IPS-15b (cell line): Measurements from ENCODE around the gene PARD3.

ENCODE experiments used
- H3K27me3 ChIP-seq: one replicate; pipeline ENCODE4 v1.6.1; 2013; ENCODE audit warnings: low read length; ENCODE audit not compliant: control insufficient read depth, insufficient read depth
- H3K36me3 ChIP-seq: one replicate; pipeline ENCODE4 v1.6.1; 2013; ENCODE audit warnings: low read length; ENCODE audit not compliant: control insufficient read depth, insufficient read depth
- H3K4me1 ChIP-seq: one replicate; pipeline ENCODE4 v1.6.1; 2013; ENCODE audit warnings: mild to moderate bottlenecking, low read length; ENCODE audit not compliant: control insufficient read depth, insufficient read depth
- H3K4me3 ChIP-seq: one replicate; pipeline ENCODE4 v1.5.1; 2013; ENCODE audit warnings: low read depth, low read length
- H3K9ac ChIP-seq: one replicate; pipeline ENCODE4 v1.6.1; 2013; ENCODE audit warnings: low read depth, mild to moderate bottlenecking, low read length
- H3K9me3 ChIP-seq: one replicate; pipeline ENCODE4 v1.6.1; 2013; ENCODE audit warnings: mild to moderate bottlenecking, low read length; ENCODE audit not compliant: control insufficient read depth, insufficient read depth

The PARD3 gene

DNA sequence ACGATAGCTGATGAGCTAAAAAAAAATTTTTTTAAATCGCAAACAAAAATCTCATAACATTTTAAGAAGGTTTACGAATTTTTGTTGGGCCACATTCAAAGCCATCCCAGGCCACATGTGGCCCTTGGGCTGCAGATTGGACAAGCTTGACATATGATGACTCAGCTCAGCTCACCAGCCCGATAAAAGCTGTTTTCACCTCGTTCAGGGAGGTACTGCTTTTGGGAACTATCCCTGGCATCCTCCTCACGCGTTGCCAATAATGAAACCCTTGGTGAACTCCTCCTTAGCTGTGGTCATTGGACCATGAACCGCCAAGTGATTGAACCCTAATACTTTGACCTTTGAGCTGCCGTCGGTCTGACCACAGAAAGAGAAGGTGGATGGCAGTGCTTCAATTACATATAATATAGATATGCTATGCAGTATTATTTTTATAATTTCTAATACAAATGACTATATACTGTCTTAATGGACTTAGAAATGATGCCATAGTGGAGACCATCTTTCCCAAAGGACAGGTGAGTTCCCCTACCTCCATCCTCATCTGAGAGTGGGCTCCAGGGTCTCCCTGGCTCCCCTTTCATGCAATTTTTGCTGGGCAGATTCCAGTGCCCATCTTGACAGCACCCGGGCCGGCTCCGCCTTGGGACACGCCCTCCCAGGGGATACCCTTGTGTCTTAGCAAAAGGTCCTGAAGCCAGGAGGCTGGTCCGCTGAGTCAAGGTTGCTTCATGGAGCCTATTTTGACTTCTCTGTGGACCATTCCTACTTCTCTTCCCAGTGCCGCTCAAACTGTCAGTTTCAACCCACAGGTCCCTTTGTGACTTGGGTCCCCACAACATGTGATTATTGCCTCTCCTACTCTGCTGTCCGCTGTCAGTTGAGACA is 707.2 kb downstream of the PARD3 start:
- Histone ChIP-seq H3K27me3 (no peaks in the 10 kb centered on the region), H3K9ac (no peak overlapping the region), H3K9me3 (no peaks in the 10 kb centered on the region), H3K4me1 (peaks cover 7% of the 10 kb centered on the region), H3K36me3 (no peaks in the 10 kb centered on the region), H3K4me3 (no peak overlapping the region)

DNA sequence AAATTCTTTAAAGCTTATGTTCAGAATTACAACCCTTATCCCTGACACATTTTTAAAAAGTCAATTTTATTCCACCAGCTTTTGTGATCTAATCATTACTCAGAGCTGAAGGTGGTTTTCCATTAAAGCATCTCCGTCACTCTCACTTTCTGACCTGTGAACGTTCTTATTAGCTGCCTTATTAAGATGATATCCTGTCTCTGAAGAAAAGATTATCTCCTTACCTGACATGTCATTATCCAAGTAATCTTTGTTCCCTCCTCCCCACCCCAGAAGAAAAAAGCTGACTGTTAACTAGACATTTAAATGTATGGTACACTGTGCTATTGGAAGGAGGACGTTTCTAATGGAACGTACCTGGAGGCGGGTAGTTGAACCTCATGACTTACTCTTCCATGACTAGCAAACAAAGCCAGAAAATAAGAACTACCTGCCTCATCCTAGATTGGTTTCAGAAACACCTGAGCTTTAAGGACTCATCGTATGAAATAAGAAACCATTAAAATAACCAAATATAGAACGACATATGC is 708.7 kb downstream of the PARD3 start:
- no peaks in the 10 kb centered on the region for H3K27me3 ChIP-seq
- no peaks in the 10 kb centered on the region for H3K36me3 ChIP-seq
- H3K4me1 ChIP-seq, result peaks cover 7% of the 10 kb centered on the region
- no peak overlapping the region for H3K9ac ChIP-seq
- no peaks in the 10 kb centered on the region for H3K9me3 ChIP-seq
- H3K4me3 ChIP-seq, result no peak overlapping the region

DNA sequence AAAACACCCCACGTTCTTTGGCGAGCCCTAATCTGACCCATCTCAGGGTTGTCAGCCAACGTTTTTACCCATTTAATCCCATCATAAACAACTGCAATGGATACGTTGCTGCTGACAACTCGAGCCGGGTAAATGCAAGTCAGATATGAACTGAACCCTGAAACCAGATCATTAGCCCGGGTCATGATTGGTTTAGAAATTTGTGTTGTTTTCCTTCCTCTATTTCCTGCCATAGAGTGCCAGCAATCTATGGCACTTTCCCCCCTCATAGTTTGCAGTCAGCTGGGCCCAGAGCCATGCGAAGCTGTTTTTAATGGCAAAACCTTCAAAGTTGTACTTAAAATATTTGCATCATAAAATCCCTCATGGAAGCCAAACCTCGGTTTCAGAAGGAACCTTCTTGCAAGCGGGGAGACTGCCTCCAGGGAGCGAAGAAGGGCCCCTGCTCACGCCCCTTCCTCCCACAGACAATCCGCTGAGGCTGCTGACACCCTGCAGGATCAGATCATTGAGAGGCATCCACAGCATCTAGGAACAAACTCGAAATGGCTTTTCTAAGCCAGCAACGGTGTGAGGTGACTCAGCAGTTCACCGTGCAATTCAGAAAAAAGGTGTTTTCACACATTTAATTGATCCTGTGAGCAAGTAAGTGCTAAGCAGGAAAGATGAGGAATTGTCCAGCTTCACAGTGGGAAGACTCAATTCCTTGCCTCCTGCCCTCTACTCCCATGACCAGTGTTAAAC is 710.1 kb downstream of the PARD3 start:
- H3K4me3 ChIP-seq, result no peak overlapping the region
- H3K9ac ChIP-seq, result no peak overlapping the region
- H3K9me3 ChIP-seq, result no peaks in the 10 kb centered on the region
- H3K27me3 ChIP-seq, result no peaks in the 10 kb centered on the region
- peaks cover 7% of the 10 kb centered on the region for H3K4me1 ChIP-seq
- H3K36me3 ChIP-seq, result no peaks in the 10 kb centered on the region

DNA sequence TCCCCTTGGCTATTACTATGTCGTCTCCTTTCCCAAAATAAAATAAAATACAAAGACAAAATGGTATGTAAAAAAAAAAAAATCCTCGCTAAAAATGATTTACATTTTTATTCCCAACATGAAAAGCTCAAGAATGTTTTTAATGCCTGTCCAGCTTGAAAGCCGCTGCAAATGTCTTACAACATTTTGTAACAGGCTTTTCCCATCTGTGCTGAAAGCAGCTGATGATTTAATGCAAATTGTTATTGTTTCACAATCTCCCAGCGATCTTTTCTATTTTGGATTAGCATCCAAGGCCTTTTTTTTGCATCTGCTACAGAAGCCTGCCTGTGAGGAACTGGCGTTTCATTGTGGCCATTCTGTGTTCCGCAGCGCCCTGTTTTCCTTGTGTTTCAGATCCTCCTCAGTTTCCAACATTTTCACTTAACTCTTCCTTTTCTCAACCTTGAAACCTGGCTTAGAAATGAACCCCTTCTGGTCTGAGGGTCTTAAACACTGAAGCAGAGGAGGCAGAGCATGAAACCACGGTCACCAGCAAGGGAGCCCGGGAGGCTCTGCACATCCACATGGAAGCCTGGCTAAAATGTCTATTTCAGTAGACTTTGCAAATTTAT is 712.1 kb downstream of the PARD3 start:
- Histone ChIP-seq H3K4me3 (no peak overlapping the region), H3K9ac (no peak overlapping the region), H3K4me1 (peaks cover 7% of the 10 kb centered on the region), H3K36me3 (no peaks in the 10 kb centered on the region), H3K9me3 (peaks cover 4% of the 10 kb centered on the region), H3K27me3 (no peaks in the 10 kb centered on the region)

DNA sequence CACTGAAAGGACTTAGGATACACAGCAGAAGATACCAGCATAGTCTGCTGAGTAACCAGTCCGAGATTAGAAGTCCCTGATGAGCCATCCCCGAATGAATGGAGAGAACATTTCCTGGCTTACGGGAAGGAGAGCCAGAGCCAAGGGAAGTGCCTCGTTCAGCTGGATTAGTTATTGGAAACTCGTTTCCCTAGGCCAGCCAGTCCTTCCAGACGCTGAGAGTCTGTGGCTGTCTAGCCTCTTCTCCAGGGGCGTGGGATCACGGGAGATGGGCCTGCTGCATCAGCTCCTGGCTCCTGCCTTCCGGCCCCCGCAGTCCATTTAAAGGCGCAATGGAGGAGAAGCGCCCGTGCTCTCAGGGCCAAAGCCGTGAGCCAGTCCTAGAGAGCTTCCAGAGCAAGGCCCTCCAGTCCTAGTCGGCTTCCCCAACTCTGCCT is 712.8 kb downstream of the PARD3 start:
- peaks cover 7% of the 10 kb centered on the region for H3K4me1 ChIP-seq
- no peaks in the 10 kb centered on the region for H3K27me3 ChIP-seq
- no peak overlapping the region for H3K9ac ChIP-seq
- no peaks in the 10 kb centered on the region for H3K36me3 ChIP-seq
- H3K4me3 ChIP-seq, result no peak overlapping the region
- peaks cover 4% of the 10 kb centered on the region for H3K9me3 ChIP-seq

DNA sequence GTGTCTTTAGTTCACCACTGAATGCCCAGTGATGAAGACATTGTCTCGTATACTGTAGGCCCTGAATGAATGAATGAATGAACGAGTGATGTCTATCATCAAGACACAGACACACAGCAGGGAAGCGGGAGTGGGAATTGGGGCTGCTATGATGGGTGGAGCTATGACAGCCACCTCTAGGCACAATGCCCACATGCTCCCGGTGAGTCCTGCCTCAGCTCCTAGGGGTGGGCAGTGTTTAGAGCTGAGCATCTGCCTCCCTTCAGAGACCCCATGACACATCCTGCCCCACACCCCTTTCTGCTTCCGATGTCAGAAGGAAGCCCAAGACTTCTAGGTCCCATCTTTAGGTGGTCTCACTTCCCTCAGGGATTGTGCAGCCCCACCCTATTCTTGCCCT is 714.1 kb downstream of the PARD3 start:
- no peaks in the 10 kb centered on the region for H3K36me3 ChIP-seq
- H3K9me3 ChIP-seq, result peaks cover 4% of the 10 kb centered on the region
- H3K4me1 ChIP-seq, result peaks cover 7% of the 10 kb centered on the region
- no peak overlapping the region for H3K4me3 ChIP-seq
- no peaks in the 10 kb centered on the region for H3K27me3 ChIP-seq
- H3K9ac ChIP-seq, result no peak overlapping the region

DNA sequence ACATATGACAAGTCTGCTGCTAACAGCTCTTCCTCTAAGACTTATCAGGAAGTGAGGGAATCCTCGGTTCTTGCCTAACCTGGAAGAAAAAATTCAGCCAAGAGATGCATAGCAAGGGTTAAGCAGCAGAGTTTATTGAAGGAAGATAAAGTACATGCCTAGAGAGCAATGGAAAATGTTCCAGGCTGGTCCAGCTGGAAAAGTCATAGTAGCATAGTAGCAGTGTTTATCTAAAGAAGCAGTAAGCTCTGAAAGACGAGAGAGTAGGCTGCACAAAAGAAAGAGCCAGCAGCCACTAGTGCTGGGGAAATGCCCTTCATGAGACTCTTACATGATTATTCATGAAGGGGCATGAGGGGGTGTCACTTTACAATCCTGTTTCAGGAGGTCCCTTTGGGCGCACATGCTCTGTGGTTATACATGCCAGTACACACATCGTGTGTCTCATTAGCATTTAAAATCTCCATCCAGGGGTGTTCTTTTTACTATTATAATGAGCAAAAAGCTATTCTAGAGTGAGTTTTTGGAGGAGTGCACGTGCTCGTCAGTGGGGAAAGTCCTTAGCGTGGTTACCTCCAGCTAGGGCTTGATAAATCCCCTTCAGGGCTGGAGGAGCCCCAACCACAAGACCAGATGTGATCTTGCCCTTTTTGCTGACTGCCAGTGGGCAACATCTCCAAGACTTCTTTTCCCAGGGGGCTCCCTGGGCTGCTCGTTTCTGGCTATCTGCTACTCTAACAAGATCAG is 716.1 kb downstream of the PARD3 start:
- Histone ChIP-seq H3K9me3 (peaks cover 4% of the 10 kb centered on the region), H3K4me3 (no peak overlapping the region), H3K9ac (no peak overlapping the region), H3K4me1 (no peaks in the 10 kb centered on the region), H3K27me3 (no peaks in the 10 kb centered on the region), H3K36me3 (no peaks in the 10 kb centered on the region)

DNA sequence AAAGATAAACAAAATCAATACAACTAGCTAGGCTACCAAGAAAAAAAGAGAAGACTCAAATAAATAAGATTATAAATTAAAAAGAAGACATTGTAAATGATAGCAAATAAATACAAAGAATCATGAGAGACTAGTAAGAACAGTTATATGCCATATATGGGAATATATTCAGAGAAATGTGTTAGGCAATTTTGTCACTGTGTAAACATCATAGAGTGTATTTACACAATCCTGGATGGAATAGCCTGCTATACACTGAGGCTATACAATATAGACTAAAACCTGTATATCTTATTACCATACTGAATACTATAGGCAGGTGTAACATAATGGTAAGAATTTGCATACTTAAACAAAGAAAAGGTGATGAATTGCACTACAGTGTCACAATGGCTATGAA is 717.4 kb downstream of the PARD3 start:
- Histone ChIP-seq H3K4me3 (no peak overlapping the region), H3K9me3 (peaks cover 4% of the 10 kb centered on the region), H3K36me3 (no peaks in the 10 kb centered on the region), H3K27me3 (no peaks in the 10 kb centered on the region), H3K9ac (no peak overlapping the region), H3K4me1 (no peaks in the 10 kb centered on the region)

DNA sequence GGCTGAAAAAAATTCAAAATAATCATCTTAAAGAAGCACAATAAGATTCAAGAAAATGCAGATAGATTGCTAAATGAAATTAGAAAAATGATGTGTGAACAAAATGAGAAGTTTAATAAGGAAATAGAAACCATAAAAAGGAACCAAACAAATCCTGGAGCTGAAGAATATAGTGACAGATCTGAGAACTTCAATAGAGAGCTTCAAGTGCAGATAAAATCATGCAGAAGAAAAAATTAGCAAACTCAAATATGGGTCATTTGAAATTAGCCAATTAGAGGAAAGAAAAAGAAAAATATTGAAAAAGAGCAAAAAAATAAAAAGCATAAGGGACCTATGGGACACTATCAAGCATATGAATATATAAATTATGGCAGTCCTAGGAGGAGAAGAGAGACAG is 720.1 kb downstream of the PARD3 start:
- no peak overlapping the region for H3K4me3 ChIP-seq
- no peaks in the 10 kb centered on the region for H3K4me1 ChIP-seq
- no peaks in the 10 kb centered on the region for H3K36me3 ChIP-seq
- H3K9me3 ChIP-seq, result peaks cover 4% of the 10 kb centered on the region
- H3K9ac ChIP-seq, result no peak overlapping the region
- no peaks in the 10 kb centered on the region for H3K27me3 ChIP-seq

DNA sequence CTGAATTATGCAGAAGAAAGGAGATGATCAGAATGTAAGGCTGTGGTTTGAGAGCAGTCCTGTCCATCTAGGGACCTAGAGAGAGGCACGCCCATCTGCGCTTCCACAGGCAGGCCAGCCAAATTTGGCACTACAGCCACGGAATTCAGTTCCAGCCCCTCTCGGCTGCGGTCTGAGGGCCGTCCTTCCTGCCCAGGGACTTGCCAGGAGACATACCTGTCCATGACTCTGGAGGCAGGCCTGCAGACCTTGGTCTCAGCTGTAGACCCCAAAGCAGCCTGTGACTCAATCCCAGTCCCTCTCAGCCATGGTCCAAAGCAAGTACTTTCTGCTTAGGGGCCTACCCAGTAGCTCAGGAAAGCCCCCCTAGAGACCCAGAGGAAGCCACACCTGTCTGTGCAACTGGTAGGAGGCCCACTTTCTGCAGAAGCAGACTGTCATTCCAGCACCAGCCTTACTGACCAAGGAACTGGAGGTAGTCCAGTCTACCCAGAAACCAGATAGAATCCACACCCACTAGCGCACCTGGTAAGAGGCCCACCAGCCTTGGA is 720.9 kb downstream of the PARD3 start:
- H3K9me3 ChIP-seq, result no peaks in the 10 kb centered on the region

DNA sequence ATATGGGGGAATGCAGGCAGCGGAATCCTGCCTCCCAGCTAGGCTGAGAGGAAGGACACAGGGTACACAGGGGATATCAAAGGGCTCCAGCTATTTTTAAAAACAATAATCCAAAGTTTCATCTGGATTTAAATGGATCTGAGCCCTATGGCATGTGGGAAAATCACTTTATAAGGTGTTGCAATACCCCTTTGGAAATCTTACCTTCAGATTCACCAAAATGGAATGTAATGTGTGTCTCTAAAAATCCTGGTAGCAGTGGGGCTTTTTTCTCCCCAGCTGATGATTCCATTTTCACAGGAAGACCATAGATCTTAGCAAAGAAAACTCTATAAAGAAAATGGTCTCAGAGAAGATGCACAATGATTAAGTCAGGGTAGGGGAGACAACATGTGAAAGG is 722.2 kb downstream of the PARD3 start:
- Histone ChIP-seq H3K9ac (no peak overlapping the region), H3K9me3 (no peaks in the 10 kb centered on the region), H3K4me1 (no peaks in the 10 kb centered on the region), H3K36me3 (no peaks in the 10 kb centered on the region), H3K4me3 (no peak overlapping the region), H3K27me3 (no peaks in the 10 kb centered on the region)

More for the DNA sequence above, 720.9 kb downstream of the PARD3 start:
- no peaks in the 10 kb centered on the region for H3K27me3 ChIP-seq
- H3K4me1 ChIP-seq, result no peaks in the 10 kb centered on the region
- H3K9ac ChIP-seq, result no peak overlapping the region
- H3K4me3 ChIP-seq, result no peak overlapping the region
- no peaks in the 10 kb centered on the region for H3K36me3 ChIP-seq
